Erythroblast (primary cell): ENCODE measurements around the gene TMIE.

Experiments used
- GATA1 ChIP-seq: IDR thresholded peaks from 2 replicates; pipeline ENCODE4 v1.6.1; 2011; ENCODE audit warnings: low read depth, mild to moderate bottlenecking, control low read depth, low read length, moderate library complexity
- POLR2A ChIP-seq: IDR thresholded peaks from 2 replicates; pipeline ENCODE4 v1.6.1; 2011; ENCODE audit warnings: mild to moderate bottlenecking, low read length

DNA sequence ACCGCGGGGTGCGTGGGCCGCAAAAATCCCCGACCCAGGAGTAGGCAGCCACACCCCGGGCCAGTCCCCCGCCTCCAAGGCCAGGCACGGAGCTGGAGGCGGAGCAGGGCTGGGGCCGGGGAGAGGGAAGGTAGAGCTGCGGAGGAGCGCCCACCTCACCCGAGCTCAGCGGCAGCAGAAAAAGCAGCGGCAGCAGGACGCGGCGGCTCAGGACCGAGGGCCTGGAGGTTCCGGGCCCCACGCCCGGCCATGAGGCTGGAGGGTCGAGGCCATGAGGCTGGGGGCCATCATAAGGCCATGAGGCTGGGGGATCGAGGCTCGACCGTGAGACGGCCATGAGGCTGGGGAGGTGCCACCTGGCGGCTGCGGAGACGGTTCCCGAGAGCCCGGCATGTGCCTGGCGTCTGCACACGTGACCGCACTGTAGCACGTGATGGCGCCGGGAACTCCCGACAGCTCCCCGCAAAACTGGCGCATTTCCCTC is 49.4 kb downstream of the TMIE start:
- TF ChIP-seq POLR2A (no peak), GATA1 (no peak)
